Measurements from ENCODE around the gene RAB27A. TPM values are rescaled to one million over a fixed set of nuclear protein-coding genes. Genes with fewer than 3 reads are reported as not detected.
"Not testable (repeated sequence)": the region's sequence is repeated elsewhere in the genome, so short reads cannot be mapped to it uniquely, and the experiment has no call there.

RAB27A gene
- total RNA-seq, 1 experiment from 2014 or later = 0.90 TPM

DNA sequence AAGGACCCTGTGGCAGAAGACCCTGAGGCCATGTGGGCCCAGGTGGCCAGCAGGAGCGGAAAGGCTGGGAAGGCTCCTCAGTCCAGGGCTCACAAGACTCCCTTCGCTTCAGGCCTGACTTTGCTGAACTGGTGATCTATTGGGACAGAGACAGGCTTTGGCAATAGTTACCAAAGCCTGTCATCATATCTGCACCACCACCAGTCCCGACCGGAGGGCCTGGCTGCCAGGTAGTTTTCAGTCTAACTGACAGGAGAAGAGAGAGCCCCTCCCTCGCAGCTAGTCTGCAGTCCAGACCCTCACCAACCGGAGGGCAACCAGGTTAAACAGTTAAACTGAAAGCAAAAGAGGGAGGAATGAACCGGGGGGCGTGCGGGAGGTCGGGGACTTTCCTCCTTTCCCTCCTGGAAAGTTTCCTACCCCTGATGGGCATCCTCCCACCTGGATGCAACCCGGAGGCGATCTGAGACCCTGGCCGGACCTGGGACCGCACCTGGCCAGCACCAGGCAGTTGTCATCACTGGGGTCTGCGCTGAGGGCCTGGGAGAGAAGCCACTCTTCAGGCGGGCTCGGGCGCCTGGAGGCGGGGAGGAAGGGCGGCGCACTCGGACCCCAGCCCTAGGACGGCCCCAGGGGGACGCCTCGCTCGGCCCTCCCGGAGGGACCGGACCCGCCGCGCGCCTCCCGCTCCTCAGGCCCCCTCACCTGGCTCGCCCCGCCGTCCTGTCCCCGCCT, 435 bp downstream of the RAB27A start:
- Histone ChIP-seq H3K36me3 (replicated peaks; ENCODE audit: control insufficient read depth, insufficient read depth, low read length) (no peaks in the 10 kb centered on the region), H3K4me3 (ENCODE audit: insufficient read depth, low read depth, low read length) (peak overlapping the region; percentile 78), H3K27me3 (ENCODE audit: control insufficient read depth, insufficient read depth, low read length) (peaks cover 7% of the 10 kb centered on the region)
- no peak for DNase-seq

- Histone ChIP-seq H3K36me3 (replicated peaks; ENCODE audit: control insufficient read depth, insufficient read depth, low read length) (no peaks in the 10 kb centered on the region), H3K27me3 (ENCODE audit: control insufficient read depth, insufficient read depth, low read length) (peaks cover 7% of the 10 kb centered on the region), H3K4me3 (ENCODE audit: insufficient read depth, low read depth, low read length) (no peak overlapping the region)
- no peak for DNase-seq
Observed at GRCh38 chr15:55288006-55288717, 1.5 kb downstream of the RAB27A start.

- DNase-seq; H3K4me3 ChIP-seq (ENCODE audit: insufficient read depth, low read depth, low read length); H3K27me3 ChIP-seq (ENCODE audit: control insufficient read depth, insufficient read depth, low read length); H3K36me3 ChIP-seq (replicated peaks; ENCODE audit: control insufficient read depth, insufficient read depth, low read length): not testable (repeated sequence)
Observed at GRCh38 chr15:55286442-55287189, 3.0 kb downstream of the RAB27A start.

DNA sequence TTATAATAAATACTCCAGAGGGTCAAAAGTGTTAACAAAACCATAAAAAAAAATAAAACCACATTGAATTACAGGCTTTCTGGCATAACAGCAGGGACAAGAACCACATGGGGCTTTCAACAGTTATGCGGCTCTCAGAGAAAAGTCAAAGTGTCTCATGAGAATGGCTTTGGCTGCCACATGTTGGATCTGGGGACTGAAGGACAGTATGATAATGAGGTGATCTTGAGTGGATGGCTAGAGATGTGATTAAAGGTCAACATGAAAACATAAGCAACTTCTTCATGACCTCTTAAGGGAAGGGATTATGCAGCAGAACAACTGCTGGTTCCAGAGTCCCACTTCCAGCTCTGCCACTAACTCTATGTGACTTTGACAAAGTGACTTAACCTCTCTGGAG, 5.2 kb downstream of the RAB27A start:
- Histone ChIP-seq H3K27me3 (ENCODE audit: control insufficient read depth, insufficient read depth, low read length) (peaks cover 6% of the 10 kb centered on the region), H3K36me3 (replicated peaks; ENCODE audit: control insufficient read depth, insufficient read depth, low read length) (no peaks in the 10 kb centered on the region), H3K4me3 (ENCODE audit: insufficient read depth, low read depth, low read length) (no peak overlapping the region)
- no peak for DNase-seq

- H3K36me3 ChIP-seq (replicated peaks; ENCODE audit: control insufficient read depth, insufficient read depth, low read length) = no peaks in the 10 kb centered on the region
- no peak overlapping the region for H3K4me3 ChIP-seq (ENCODE audit: insufficient read depth, low read depth, low read length)
- DNase-seq = no peak
- H3K27me3 ChIP-seq (ENCODE audit: control insufficient read depth, insufficient read depth, low read length) = no peaks in the 10 kb centered on the region
Observed at GRCh38 chr15:55283379-55284147, 6.0 kb downstream of the RAB27A start.

DNA sequence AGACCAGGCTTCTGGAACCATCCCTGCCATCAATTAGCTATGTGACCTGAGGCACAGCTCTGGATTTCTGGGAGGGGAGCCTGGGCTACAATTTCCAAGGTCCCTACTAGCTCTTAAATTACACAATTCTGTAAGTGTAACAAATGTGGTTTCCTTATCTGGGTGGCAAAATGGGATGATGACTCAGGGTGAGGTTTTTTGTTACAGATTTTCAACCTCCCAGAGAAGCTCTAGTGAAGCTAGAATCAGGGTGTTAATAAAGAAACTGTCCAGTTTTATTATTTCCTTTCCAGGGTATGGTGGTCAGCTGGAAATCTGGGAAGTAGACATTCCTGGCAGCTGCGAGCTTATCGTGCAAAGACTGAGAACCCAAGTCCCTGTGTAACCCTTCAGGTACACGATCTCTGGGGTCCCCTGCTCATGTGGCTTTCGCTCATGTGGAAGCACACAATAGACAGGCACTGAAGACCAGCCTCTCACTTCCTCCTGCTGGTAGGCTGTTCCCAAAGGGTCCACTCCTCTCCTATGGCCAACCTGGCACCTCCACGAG, 7.3 kb downstream of the RAB27A start:
- Histone ChIP-seq H3K4me3 (ENCODE audit: insufficient read depth, low read depth, low read length) (no peak overlapping the region), H3K27me3 (ENCODE audit: control insufficient read depth, insufficient read depth, low read length) (no peaks in the 10 kb centered on the region), H3K36me3 (replicated peaks; ENCODE audit: control insufficient read depth, insufficient read depth, low read length) (no peaks in the 10 kb centered on the region)
- no peak for DNase-seq

GRCh38 chr15:55281517-55282228, 7.9 kb downstream of the RAB27A start:
- DNase-seq = no peak
- H3K36me3 ChIP-seq (replicated peaks; ENCODE audit: control insufficient read depth, insufficient read depth, low read length) = no peaks in the 10 kb centered on the region
- H3K4me3 ChIP-seq (ENCODE audit: insufficient read depth, low read depth, low read length) = no peak overlapping the region
- H3K27me3 ChIP-seq (ENCODE audit: control insufficient read depth, insufficient read depth, low read length) = no peaks in the 10 kb centered on the region

DNA sequence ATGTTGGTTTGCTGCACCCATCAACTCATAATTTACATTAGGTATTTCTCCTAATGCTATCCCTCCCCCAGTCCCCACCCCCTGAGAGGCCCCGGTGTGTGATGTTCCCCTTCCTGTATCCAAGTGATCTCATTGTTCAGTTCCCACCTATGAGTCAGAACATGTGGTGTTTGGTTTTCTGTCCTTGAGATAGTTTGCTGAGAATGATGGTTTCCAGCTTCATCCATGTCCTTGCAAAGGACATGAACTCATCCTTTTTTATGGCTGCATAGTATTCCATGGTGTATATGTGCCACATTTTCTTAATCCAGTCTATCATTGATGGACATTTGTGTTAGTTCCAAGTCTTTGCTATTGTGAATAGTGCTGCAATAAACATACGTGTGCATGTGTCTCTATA, 9.0 kb downstream of the RAB27A start:
- H3K27me3 ChIP-seq (ENCODE audit: control insufficient read depth, insufficient read depth, low read length); H3K4me3 ChIP-seq (ENCODE audit: insufficient read depth, low read depth, low read length); H3K36me3 ChIP-seq (replicated peaks; ENCODE audit: control insufficient read depth, insufficient read depth, low read length); DNase-seq: not testable (repeated sequence)

DNA sequence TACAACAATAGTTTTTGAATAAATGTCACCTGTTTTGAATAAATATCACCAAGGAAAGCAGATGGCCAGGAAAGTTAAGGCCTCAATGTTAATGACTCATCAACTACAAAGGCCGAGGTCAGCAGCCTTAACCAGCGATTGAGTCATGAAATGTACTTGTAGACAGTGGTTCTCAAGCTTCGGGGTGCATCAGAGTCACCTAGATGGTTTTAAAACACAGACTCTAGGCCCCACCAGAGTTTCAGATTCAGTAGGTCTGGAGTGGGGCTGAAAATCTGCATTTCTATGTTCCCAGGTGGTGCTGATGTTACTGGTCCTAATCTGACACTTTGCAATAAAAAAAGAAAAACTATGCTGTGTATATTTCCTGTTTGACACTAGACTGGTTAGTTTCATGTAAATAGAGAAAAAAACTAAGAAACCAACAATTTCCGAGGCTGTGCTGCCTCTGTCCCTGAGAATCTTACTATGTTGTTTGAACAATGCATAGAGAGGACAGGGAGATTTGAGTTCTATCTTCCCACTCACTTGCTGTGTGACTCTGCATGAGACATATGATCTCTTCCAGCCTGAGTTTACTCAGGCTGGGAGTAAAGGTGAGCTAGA, 9.8 kb downstream of the RAB27A start:
- no peak for DNase-seq

GRCh38 chr15:55279100-55279745, 10.4 kb downstream of the RAB27A start:
- Histone ChIP-seq H3K27me3 (ENCODE audit: control insufficient read depth, insufficient read depth, low read length) (no peaks in the 10 kb centered on the region), H3K4me3 (ENCODE audit: insufficient read depth, low read depth, low read length) (no peak overlapping the region), H3K36me3 (replicated peaks; ENCODE audit: control insufficient read depth, insufficient read depth, low read length) (no peaks in the 10 kb centered on the region)
- DNase-seq = no peak

More for the DNA sequence above, 9.8 kb downstream of the RAB27A start:
- H3K36me3 ChIP-seq (replicated peaks; ENCODE audit: control insufficient read depth, insufficient read depth, low read length) = no peaks in the 10 kb centered on the region
- no peaks in the 10 kb centered on the region for H3K27me3 ChIP-seq (ENCODE audit: control insufficient read depth, insufficient read depth, low read length)
- H3K4me3 ChIP-seq (ENCODE audit: insufficient read depth, low read depth, low read length) = no peak overlapping the region

DNA sequence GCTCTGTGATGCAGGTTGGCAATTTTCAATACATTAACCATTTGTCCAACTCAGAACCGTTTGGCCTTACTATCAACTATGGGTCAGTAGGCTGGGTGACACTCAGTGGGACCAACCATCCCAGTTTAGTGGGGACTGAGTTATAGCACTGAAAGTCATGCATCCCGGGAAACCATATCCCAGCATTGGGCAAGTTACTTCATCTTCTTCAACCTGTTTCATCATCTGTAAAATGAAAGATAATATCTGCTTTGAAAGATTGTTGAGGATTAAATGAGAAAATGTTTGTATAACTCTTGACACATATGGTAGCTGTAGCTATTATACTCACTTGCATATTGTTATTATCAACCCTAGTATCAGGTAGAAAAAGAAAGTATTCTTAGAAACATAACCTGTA, 11.9 kb downstream of the RAB27A start:
- H3K36me3 ChIP-seq (replicated peaks; ENCODE audit: control insufficient read depth, insufficient read depth, low read length) = no peaks in the 10 kb centered on the region
- no peak overlapping the region for H3K4me3 ChIP-seq (ENCODE audit: insufficient read depth, low read depth, low read length)
- no peaks in the 10 kb centered on the region for H3K27me3 ChIP-seq (ENCODE audit: control insufficient read depth, insufficient read depth, low read length)
- no peak for DNase-seq

- Histone ChIP-seq H3K36me3 (replicated peaks; ENCODE audit: control insufficient read depth, insufficient read depth, low read length) (no peaks in the 10 kb centered on the region), H3K4me3 (ENCODE audit: insufficient read depth, low read depth, low read length) (no peak overlapping the region), H3K27me3 (ENCODE audit: control insufficient read depth, insufficient read depth, low read length) (no peaks in the 10 kb centered on the region)
- DNase-seq = no peak
Observed at GRCh38 chr15:55277116-55277564, 12.5 kb downstream of the RAB27A start.

GRCh38 chr15:55276324-55276723, 13.3 kb downstream of the RAB27A start:
- H3K4me3 ChIP-seq (ENCODE audit: insufficient read depth, low read depth, low read length) = no peak overlapping the region
- H3K27me3 ChIP-seq (ENCODE audit: control insufficient read depth, insufficient read depth, low read length) = no peaks in the 10 kb centered on the region
- no peaks in the 10 kb centered on the region for H3K36me3 ChIP-seq (replicated peaks; ENCODE audit: control insufficient read depth, insufficient read depth, low read length)
- DNase-seq = no peak

Measured in H7 (cell line).